DMS153 treated with DMSO at 0.1 percent for 48 hours (cell line): ENCODE measurements around the gene RARS1.

Source experiments
- DNase-seq: peaks from one replicate; lab custom pipeline; 2025; ENCODE audit not compliant: unreplicated experiment; lab: John Stamatoyannopoulos, UW

Gene RARS1

GRCh38 chr5:168553377-168554130 lies 67.3 kb downstream of the RARS1 start:
- no peak for DNase-seq

- DNase-seq: no peak
Measured at GRCh38 chr5:168557389-168557788, 71.1 kb downstream of the RARS1 start.

GRCh38 chr5:168562279-168562678 lies 76.0 kb downstream of the RARS1 start:
- no peak for DNase-seq

GRCh38 chr5:168563959-168564358 lies 77.7 kb downstream of the RARS1 start:
- DNase-seq: no peak

- no peak for DNase-seq
Measured at GRCh38 chr5:168568738-168569137, 82.5 kb downstream of the RARS1 start.
